NCI-H1436 (cell line): Measurements from ENCODE around the gene RASGRP2.
"Not testable (repeated sequence)": the region's sequence is repeated elsewhere in the genome, so short reads cannot be mapped to it uniquely, and the experiment has no call there.

Source experiments
- DNase-seq: peaks from one replicate; lab custom pipeline; 2025; lab: John Stamatoyannopoulos, UW

The RASGRP2 gene

GRCh38 chr11:64718084-64718779 is 25.7 kb downstream of the RASGRP2 start:
- no peak for DNase-seq

GRCh38 chr11:64717268-64717578 is 26.7 kb downstream of the RASGRP2 start:
- no peak for DNase-seq

GRCh38 chr11:64716473-64717267 is 27.3 kb downstream of the RASGRP2 start:
- no peak for DNase-seq

GRCh38 chr11:64715756-64716472 is 28.0 kb downstream of the RASGRP2 start:
- no peak for DNase-seq

GRCh38 chr11:64715110-64715509 is 28.8 kb downstream of the RASGRP2 start:
- no peak for DNase-seq

GRCh38 chr11:64714666-64715065 is 29.3 kb downstream of the RASGRP2 start:
- DNase-seq, result no peak

- no peak for DNase-seq
These were observed 30.1 kb downstream of the RASGRP2 start for GRCh38 chr11:64713781-64714363.

GRCh38 chr11:64713016-64713707 is 30.8 kb downstream of the RASGRP2 start:
- DNase-seq, result no peak

- no peak for DNase-seq
These were observed 31.4 kb downstream of the RASGRP2 start for GRCh38 chr11:64712430-64713015.

- DNase-seq, result no peak
These were observed 32.0 kb downstream of the RASGRP2 start for GRCh38 chr11:64711956-64712362.

GRCh38 chr11:64711138-64711955 is 32.6 kb downstream of the RASGRP2 start:
- DNase-seq, result no peak

GRCh38 chr11:64710418-64711137 is 33.4 kb downstream of the RASGRP2 start:
- DNase-seq, result no peak

- DNase-seq, result no peak
These were observed 38.4 kb downstream of the RASGRP2 start for GRCh38 chr11:64705501-64705900.

GRCh38 chr11:64703048-64703447 is 40.9 kb downstream of the RASGRP2 start:
- DNase-seq, result no peak

- DNase-seq, result not testable (repeated sequence)
These were observed 42.0 kb downstream of the RASGRP2 start for GRCh38 chr11:64701956-64702355.

- no peak for DNase-seq
These were observed 45.5 kb downstream of the RASGRP2 start for GRCh38 chr11:64698427-64698826.

- DNase-seq, result no peak
These were observed 46.1 kb downstream of the RASGRP2 start for GRCh38 chr11:64697663-64698375.

GRCh38 chr11:64696045-64696444 is 47.9 kb downstream of the RASGRP2 start:
- no peak for DNase-seq

GRCh38 chr11:64695548-64695947 is 48.4 kb downstream of the RASGRP2 start:
- no peak for DNase-seq
